ENCODE results near the gene MORN5. TPM values are rescaled to one million over a fixed set of nuclear protein-coding genes. Genes with fewer than 3 reads are reported as not detected.

MORN5 gene
- total and polyA plus RNA-seq, 9 of the 15 experiments (the other 6 are each of a cell fraction or from before 2014, with no cell fraction given): not detected

- DNase-seq (ENCODE audit: extremely low read depth in 1 of 4, low spot score in 3 of 4): no peak
- H2AFZ ChIP-seq (ENCODE audit: low read depth, low read length): no peak overlapping the region
- FAIRE-seq: no peak
- 0 out of 2 replicates have a peak, but pooled peaks cover 6% of the 10 kb centered on the region for H4K20me1 ChIP-seq (replicated peaks; ENCODE audit: control insufficient read depth, insufficient read depth, low read length)
- H3K4me2 ChIP-seq (ENCODE audit: insufficient read depth, low read length): no peak overlapping the region
- peaks cover 0 to 25% of the 10 kb centered on the region in 2 experiments; a peak in 2 of 5 replicates for H3K4me1 ChIP-seq (replicated peaks in 1 of 2; ENCODE audit: control insufficient read depth in 2 of 2, insufficient read depth in 2 of 2, low read length in 2 of 2)
- intact Hi-C loops (cut with micrococcal nuclease): no loop called here
- ChIA-PET CTCF (ENCODE audit: low intra/inter-chr PET ratio) (no interaction called here), POLR2A (no interaction called here)
- H3K27ac ChIP-seq (ENCODE audit: extremely low read depth, low read depth, low read length): no peak overlapping the region
- H3K9me1 ChIP-seq (ENCODE audit: control insufficient read depth, insufficient read depth, low read length): no peaks in the 10 kb centered on the region
- H3K79me2 ChIP-seq (ENCODE audit: control insufficient read depth, insufficient read depth, low read length): no peaks in the 10 kb centered on the region
- H3K27me3 ChIP-seq (ENCODE audit: control insufficient read depth in 2 of 2, insufficient read depth in 2 of 2, low read length in 2 of 2): peaks cover 0 to 18% of the 10 kb centered on the region in 2 experiments; a peak in 3 of 5 replicates
- WGBS (ENCODE audit: insufficient coverage, low coverage, missing lambda C conversion rate): 10% methylated on average over 21 of the region's 21 CpGs
- TF ChIP-seq ZNF282 (CRISPR knock-in tag; IDR thresholded peaks at IDR 0.05) (no peak), ZKSCAN3 (CRISPR knock-in tag; IDR thresholded peaks at IDR 0.05) (no peak), KDM4B (IDR thresholded peaks at IDR 0.05; ENCODE audit: borderline replicate concordance in 2 of 2, low read depth in 1 of 2) (no peak), RFX1 (IDR thresholded peaks at IDR 0.05) (peak; percentile 74)
- no TSS peak for BruUV-seq (replicated peaks)
- in situ Hi-C loops (cut with MboI): no loop called here
- no peaks in the 10 kb centered on the region for H3K36me3 ChIP-seq (ENCODE audit: control insufficient read depth, insufficient read depth, low read length)
- H3K9me3 ChIP-seq (replicated peaks; ENCODE audit: control insufficient read depth, insufficient read depth, low read depth, low read length): no peaks in the 10 kb centered on the region
- no peak overlapping the region for H3K4me3 ChIP-seq
- no peak for ATAC-seq
- no peak overlapping the region for H3K9ac ChIP-seq (ENCODE audit: insufficient read depth in 1 of 2, low read depth in 2 of 2, low read length in 2 of 2)
These were observed 28.2 kb upstream of the MORN5 start for GRCh38 chr9:122131401-122132001.

GRCh38 chr9:122132539-122132938, 27.2 kb upstream of the MORN5 start:
- BruUV-seq (replicated peaks): no TSS peak
- DNase-seq (ENCODE audit: extremely low read depth in 1 of 4, low spot score in 3 of 4) (no peak), ATAC-seq (no peak), FAIRE-seq (no peak)
- H3K4me1 ChIP-seq (replicated peaks in 1 of 2; ENCODE audit: control insufficient read depth in 2 of 2, insufficient read depth in 2 of 2, low read length in 2 of 2): peaks cover 0 to 15% of the 10 kb centered on the region in 2 experiments; a peak in 1 of 5 replicates
- no peak overlapping the region for H2AFZ ChIP-seq (ENCODE audit: low read depth, low read length)
- intact Hi-C loops (cut with micrococcal nuclease) (no loop called here), in situ Hi-C loops (cut with MboI) (no loop called here)
- no peaks in the 10 kb centered on the region for H3K36me3 ChIP-seq (ENCODE audit: control insufficient read depth, insufficient read depth, low read length)
- no peak overlapping the region for H3K4me2 ChIP-seq (ENCODE audit: insufficient read depth, low read length)
- H3K9ac ChIP-seq (ENCODE audit: insufficient read depth in 1 of 2, low read depth in 2 of 2, low read length in 2 of 2): no peak overlapping the region
- 0 out of 2 replicates have a peak, but pooled peaks cover 6% of the 10 kb centered on the region for H4K20me1 ChIP-seq (replicated peaks; ENCODE audit: control insufficient read depth, insufficient read depth, low read length)
- ChIA-PET CTCF (ENCODE audit: low intra/inter-chr PET ratio) (no interaction called here), POLR2A (interaction anchor here (0.6 kb wide), 1 partner anchor 205 kb away, joined by 3 read pairs; no protein-coding TSS in a partner anchor)
- WGBS (ENCODE audit: insufficient coverage, low coverage, missing lambda C conversion rate): 11% methylated on average over 4 of the region's 4 CpGs
- no peak overlapping the region for H3K4me3 ChIP-seq
- H3K9me3 ChIP-seq (replicated peaks; ENCODE audit: control insufficient read depth, insufficient read depth, low read depth, low read length): no peaks in the 10 kb centered on the region
- H3K79me2 ChIP-seq (ENCODE audit: control insufficient read depth, insufficient read depth, low read length): no peaks in the 10 kb centered on the region
- H3K9me1 ChIP-seq (ENCODE audit: control insufficient read depth, insufficient read depth, low read length): no peaks in the 10 kb centered on the region
- H3K27me3 ChIP-seq (ENCODE audit: control insufficient read depth in 2 of 2, insufficient read depth in 2 of 2, low read length in 2 of 2): peaks cover 2 to 18% of the 10 kb centered on the region in 2 experiments; a peak in 3 of 5 replicates
- no peak overlapping the region for H3K27ac ChIP-seq (ENCODE audit: extremely low read depth, low read depth, low read length)
- no peak for TF ChIP-seq SMARCE1 (IDR thresholded peaks at IDR 0.05)
- TF ChIP-seq TOE1 (IDR thresholded peaks at IDR 0.05; ENCODE audit: borderline replicate concordance): no peak
- TF ChIP-seq TOE1 (CRISPR knock-in tag; IDR thresholded peaks at IDR 0.05; ENCODE audit: borderline replicate concordance, low read depth): no peak
- no peak for TF ChIP-seq ZSCAN32 (CRISPR knock-in tag; IDR thresholded peaks at IDR 0.05)
- no peak for TF ChIP-seq GTF2B (IDR thresholded peaks at IDR 0.05; ENCODE audit: extremely low read depth, insufficient read length)
- TF ChIP-seq, protein P1, sequence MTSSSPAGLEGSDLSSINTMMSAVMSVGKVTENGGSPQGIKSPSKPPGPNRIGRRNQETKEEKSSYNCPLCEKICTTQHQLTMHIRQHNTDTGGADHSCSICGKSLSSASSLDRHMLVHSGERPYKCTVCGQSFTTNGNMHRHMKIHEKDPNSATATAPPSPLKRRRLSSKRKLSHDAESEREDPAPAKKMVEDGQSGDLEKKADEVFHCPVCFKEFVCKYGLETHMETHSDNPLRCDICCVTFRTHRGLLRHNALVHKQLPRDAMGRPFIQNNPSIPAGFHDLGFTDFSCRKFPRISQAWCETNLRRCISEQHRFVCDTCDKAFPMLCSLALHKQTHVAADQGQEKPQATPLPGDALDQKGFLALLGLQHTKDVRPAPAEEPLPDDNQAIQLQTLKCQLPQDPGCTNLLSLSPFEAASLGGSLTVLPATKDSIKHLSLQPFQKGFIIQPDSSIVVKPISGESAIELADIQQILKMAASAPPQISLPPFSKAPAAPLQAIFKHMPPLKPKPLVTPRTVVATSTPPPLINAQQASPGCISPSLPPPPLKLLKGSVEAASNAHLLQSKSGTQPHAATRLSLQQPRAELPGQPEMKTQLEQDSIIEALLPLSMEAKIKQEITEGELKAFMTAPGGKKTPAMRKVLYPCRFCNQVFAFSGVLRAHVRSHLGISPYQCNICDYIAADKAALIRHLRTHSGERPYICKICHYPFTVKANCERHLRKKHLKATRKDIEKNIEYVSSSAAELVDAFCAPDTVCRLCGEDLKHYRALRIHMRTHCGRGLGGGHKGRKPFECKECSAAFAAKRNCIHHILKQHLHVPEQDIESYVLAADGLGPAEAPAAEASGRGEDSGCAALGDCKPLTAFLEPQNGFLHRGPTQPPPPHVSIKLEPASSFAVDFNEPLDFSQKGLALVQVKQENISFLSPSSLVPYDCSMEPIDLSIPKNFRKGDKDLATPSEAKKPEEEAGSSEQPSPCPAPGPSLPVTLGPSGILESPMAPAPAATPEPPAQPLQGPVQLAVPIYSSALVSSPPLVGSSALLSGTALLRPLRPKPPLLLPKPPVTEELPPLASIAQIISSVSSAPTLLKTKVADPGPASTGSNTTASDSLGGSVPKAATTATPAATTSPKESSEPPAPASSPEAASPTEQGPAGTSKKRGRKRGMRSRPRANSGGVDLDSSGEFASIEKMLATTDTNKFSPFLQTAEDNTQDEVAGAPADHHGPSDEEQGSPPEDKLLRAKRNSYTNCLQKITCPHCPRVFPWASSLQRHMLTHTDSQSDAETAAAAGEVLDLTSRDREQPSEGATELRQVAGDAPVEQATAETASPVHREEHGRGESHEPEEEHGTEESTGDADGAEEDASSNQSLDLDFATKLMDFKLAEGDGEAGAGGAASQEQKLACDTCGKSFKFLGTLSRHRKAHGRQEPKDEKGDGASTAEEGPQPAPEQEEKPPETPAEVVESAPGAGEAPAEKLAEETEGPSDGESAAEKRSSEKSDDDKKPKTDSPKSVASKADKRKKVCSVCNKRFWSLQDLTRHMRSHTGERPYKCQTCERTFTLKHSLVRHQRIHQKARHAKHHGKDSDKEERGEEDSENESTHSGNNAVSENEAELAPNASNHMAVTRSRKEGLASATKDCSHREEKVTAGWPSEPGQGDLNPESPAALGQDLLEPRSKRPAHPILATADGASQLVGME (CRISPR knock-in tag; IDR thresholded peaks at IDR 0.05): no peak

All from K562 (cell line).